ENCODE results near the gene SMIM14.
"Not testable (repeated sequence)": the region's sequence is repeated elsewhere in the genome, so short reads cannot be mapped to it uniquely, and the experiment has no call there.

SMIM14 gene

DNA sequence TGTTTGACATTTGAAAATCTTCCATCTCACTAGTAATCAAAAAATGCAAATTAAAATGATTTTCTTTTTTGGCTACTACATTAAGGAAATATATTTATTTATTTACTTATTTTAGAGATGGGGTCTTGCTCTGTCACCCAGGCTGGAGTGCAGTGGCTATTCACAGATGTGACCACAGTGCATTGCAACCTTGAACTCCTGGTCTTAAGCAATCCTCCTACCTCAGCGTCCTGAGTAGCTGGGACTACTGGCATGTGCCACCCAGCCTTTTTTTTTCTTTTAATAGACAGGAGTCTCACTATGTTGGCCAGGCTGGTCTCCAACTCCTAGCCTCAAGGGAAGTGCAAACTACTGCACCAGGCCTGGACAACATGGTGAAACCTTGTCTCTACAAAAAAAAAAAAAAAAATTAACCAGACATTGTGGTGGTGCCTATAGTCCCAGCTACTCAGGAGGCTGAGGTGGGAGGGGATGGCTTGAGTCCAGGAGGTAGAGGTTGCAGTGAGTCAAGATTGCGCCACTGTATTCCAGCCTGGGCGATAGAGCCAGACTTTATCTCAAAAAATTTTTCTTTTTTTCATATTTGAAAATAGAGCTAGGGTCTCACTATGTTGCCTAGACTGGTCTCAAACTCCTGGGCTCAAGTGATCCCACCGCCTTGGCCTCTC, 4.4 kb upstream of the SMIM14 start:
- no peak for DNase-seq

DNA sequence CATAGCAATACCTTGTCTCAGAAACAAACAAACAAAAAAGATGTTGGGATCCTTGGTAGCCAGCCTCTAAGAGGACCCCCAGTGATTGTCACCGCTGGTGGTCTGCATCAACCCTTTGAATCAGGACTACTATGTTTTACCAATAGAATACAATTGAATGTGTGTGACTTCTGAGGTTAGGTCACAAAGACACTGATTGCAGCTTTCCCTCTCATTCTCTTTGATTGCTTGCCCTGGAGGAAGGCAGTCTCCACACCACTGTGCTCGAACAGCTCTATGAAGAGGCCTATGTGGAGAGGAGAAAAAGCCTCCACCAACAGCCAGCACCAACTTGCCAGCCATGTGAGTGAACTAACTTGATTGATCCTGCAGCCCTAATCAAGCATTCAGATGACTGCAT, 2.8 kb upstream of the SMIM14 start:
- no peak for DNase-seq

DNA sequence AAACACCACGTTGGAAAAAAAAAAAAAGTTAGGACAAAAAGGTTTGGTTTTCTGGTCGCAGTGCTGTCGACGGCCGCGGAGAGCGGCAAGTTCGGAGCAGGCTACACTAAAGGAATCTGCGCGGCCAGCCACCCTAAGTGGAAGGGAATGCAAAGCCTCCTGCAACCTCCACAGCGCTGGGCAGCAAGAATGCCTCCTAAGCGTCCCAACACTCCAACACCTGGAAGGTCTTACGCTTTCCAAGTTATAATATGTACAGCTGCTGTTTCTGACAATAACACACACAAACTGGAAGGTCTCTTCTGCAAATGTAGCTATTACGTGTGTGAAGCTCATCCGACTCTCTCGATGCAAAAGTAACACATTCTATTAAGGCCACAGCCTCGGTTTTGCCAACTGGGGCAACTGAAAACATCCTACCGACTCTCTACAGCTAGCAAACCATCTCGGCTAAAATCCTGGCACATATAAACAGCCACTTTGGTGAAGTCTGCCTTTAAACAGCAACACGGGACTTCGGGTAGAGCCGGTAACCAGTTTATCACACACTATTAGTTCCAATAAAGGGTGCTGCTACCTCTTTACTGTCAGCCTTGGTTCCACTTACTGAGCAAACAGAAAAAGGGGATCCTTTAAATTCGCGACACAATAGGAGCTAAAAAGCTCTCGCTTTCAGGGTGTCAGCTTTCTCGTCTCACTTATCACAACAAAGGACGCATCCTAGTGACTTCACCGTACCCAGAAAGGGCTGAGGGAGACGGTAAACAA, 895 bp downstream of the SMIM14 start:
- peak; percentile 88 for DNase-seq

DNA sequence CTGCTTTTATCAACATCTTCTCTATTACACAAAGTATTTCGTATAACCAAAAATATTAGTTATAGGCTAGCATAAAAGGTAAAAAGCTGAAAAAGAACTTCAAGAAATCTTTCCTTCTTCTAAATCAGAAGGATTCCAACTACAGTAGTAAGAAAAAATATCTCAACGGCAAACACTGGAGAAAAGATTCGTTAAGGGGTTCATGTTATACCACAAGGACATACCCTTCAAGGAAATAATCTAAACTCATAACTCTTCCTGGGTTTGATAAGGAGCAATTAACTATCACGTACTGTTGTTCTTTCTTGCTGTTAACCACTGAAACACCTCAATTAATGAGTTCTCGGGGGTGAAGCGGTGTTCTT, 1.5 kb downstream of the SMIM14 start:
- DNase-seq: no peak

DNA sequence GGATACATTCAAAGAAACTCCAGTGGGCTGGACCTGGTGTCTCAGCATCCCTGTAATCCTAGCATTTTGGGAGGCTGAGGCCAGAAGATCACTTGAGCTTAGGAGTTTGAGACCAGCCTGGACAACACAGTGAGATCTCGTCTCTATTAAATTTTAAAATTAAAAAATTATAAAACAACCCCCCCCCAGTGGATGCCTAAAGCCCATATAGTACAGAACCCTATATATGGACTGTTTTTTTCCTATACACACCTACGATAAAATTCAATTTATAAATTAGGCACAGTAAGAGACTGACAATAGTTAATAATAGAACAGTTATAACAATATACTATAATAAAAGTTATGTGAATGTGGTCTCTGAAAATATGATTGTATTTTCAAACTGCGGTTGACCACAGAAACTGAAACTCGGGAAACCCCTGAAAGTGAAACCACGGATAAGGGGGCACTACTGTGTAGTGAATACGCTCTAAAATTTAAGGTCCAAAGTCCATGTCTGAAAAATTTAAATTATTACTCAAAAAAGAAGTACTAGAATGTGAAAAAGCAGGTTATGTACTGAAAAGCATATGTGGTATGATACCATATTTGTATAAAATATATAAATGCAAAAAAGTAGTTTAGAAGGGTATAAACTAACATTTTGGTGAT, 2.0 kb downstream of the SMIM14 start:
- DNase-seq: peak; percentile 20

DNA sequence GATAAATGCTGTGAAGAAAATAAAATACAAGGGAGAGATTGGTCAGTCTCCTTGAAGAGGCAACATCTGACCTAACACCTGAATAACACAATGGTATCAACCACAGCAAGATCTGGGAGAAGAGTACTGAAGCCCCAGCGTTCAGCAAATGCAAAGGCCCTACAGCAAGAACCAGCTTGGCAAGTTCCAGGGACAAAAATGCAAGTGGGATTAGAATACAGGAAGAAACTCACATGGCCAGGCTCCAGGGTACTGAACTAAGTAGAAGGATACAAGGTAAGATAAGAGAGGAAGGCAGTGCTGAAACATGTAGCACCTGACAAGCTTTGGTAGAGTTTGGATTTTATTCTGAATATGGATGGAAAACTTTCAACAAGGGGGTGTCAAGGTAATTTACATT, 3.6 kb downstream of the SMIM14 start:
- DNase-seq: no peak

DNA sequence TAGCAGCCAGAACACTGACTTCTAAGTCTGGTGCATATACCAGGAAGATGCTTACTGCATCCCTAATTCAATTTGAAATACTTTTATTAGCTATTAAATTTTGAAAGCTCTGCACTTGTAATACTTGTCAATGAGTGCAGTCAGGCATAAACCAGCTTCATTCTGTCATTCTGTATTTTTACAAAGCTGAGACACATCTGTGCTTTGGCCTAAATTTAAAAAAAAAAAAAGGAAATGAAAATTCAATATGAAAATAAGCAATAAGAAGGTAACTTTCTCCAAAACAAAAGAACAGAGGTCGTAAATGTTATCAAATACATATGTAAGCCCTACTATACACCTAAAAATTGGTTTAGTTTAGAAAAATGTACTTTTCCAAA, 7.0 kb downstream of the SMIM14 start:
- DNase-seq: no peak

DNA sequence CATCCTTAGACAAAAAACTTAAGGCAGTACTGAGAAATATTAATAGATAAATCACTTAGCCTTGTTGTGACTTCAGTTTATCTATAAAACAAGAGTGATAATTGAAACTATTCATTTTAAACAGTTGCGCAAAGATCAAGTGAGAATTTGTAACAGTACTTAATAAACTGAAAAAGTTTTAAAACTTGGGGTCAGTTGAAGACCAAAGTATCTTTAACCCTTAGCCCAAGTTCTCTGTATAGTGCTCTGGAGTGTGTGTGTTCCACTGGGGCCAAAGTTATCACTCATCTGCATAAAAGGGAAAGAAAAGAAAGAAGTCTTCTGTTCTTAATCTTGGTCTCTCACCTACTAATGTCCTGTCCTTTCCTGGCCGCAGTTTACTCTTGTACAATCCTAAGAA, 11.3 kb downstream of the SMIM14 start:
- DNase-seq: no peak

DNA sequence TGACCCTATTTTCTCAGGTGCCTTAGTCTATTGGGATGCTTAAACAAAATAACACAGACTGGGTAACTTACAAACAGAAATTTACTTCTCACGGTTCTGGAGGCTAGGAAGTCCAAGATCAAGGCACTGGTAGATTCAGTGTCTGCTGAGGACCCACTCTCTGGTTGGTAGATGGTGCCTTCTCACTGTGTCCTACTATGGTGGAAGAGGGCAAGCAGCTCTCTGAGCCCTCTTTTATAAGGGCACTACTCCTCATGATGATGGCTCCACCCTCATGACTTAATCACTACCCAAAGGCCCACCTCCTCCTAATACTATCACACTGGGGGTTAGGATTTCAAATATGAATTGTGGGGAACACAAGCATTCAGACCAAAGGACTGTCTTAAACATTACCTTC, 11.8 kb downstream of the SMIM14 start:
- DNase-seq: no peak

DNA sequence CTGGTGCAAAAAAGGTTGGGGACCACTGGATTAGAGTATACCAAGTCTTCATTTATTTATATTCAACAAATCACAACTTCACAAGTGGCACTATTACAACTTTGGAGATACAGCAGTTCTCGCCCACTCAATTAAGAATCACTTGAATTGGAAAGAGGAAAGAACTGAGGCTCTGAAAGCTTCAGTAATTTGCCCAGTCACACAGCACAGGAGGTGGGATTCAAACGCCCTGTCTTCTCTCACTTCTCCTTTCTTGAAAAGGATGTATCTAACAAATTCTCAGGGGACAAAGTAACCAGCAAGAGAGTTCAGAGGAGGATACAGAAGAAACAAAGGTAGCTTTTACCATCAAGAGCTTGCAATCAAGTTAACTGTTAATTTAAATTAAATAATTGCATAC, 12.4 kb downstream of the SMIM14 start:
- no peak for DNase-seq

DNA sequence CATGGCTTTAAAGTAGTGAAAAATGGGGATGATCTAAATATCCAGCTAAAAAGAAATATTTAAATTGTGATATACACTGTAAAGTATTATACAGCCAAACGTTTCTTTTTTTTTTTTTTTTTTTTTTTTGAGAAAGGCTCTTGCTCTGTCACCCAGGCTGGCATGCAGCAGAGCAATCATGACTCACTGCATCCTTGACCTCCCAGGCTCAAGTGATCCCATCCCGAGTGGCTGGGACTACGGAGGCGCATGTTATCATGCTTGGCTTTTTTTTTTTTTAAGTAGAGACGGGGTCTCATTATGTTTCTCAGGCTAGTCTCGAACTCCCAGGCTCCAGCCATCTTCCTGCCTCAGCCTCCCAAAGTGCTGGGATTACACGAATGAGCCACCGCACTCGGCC, 17.1 kb downstream of the SMIM14 start:
- no peak for DNase-seq

DNA sequence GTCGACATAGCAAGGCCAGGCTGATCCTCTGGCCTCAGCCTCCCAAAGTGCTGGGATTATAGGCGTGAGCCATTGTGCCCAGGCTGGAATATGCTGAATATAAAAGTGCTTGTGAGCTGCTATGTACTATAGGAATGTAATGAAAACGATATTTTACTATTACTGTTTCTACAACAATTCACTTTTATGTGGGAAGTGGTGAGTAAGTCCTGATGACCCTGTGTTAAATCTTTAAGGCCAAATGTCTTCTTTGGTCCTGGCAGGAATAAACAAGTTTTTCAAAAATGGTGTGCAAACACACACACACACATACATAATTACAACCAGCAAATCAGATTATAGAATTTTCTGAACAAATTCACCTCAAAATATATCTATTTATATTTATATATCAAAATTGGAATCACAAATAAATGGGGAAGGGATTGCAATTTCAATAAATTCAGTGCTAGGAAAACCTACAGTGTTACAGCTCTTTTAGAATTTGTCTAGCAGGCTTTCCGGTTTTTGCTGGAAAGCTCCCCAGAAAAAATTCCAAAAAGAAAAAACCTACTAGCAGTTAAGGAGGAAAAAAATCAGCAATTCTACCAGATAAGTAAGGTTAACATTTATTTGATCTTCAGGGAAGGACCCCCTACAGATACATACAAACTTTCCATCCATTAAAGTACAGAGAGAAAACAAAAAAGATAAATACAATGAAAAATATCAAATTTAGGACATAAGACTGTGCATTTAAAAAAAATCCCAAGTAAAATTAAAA, 17.9 kb downstream of the SMIM14 start:
- DNase-seq: no peak

DNA sequence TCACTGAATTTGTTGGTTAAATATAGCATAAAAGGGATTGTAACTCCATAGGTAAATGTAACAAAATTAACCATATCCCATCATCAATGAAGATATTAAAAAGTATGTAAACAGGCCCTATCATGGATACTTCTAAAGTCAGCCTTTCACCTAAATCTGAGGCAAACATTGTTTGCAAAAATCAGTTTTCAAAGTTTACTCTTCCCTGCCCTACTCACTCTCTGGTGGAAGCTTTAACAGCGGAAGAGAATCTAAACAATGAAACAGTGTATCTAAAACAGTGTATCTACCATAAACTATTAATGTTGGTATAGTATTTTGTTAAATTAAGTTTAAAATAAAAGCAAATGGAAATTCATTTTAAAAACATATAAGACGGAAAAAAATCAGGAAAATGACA, 21.1 kb downstream of the SMIM14 start:
- no peak for DNase-seq

DNA sequence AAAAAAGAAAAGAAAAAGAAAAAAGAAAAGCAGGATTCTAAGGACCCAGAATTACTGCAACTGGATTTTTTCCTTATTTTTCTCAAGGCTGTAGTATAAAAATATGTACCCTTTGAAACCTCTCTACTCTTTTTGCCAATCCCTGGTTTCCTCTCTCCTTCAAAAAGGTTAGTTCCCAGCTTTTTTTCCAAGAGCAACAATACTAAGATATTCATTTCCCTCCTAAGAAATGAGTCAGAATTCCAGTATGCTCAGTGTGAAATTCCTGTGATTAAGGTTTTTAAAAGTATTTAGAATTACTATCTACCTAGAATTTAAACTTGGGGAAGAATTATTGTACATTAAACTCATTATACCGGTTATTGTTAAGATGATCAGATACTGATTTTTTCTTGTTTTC, 22.0 kb downstream of the SMIM14 start:
- no peak for DNase-seq

DNA sequence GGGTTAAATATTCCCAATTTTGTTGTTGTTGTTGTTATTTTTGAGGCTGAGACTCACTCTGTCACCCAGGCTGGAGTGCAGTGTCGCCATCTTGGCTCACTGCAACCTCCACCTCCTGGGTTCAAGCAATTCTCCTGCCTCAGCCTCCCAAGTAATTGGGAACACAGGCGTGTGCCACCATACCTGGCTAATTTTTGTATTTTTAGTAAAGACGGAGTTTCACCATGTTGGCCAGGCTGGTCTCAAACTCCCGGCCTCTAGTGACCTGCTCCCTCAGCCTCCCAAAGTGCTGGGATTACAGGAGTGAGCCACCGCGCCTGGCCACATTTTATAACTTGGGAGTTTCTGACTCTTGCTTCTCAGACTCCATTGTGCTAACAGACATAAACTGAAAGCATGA, 22.6 kb downstream of the SMIM14 start:
- not testable (repeated sequence) for DNase-seq

DNA sequence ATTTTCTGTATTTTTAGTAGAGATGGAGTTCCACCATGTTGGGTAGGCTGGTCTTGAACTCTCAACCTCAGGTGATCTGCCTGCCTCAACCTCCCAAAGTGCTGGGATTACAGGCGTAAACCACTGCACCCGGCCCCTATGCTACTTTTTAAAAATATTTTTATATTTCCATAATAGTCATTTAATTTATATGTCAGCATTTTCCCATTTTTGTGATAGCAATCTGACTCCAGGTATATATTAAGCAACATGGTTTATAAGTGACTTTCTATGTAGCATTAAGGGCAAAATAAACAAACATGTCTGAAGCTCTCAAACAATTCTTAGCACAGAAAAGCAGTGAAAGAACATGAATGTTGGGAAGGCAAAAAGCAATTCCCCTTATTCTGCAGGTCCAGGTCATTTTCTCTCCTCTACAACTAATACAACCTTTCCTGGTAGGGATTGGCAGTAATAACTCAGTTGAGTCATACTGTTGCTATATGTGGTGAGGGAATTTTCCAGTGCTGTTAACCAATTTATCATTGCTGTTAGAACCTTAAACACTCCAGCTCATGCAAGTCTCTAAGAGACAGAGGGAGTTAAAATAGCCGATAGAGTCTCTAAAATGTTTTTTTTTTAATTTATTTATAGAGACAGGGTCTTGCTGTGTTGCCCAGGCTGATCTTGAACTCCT, 24.0 kb downstream of the SMIM14 start:
- DNase-seq: no peak

DNA sequence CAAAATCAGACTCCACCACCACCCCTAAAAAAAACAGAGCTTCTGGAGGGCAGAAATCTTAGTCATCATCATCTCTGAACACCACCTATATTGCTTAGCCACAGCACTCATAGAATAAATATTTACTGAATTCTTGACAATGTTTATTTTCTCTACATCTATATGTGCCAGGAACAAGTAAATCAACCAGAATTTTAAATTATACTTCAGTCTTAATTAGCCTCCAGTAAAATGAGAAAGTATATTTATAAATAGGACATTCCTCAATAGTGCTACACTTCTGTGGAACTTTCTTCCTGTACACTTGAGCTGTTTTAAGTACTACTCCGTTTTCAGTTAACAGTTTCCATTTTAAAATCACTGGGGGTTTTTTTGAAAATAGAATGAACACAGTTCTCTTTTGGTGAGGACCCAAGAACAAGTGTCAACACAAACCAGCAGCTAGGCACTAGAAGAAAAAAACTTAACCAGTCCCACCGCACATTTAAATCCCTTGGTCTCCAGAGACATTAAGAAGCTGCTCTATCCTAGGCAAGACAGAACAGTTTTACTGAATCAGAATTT, 25.5 kb downstream of the SMIM14 start:
- no peak for DNase-seq

DNA sequence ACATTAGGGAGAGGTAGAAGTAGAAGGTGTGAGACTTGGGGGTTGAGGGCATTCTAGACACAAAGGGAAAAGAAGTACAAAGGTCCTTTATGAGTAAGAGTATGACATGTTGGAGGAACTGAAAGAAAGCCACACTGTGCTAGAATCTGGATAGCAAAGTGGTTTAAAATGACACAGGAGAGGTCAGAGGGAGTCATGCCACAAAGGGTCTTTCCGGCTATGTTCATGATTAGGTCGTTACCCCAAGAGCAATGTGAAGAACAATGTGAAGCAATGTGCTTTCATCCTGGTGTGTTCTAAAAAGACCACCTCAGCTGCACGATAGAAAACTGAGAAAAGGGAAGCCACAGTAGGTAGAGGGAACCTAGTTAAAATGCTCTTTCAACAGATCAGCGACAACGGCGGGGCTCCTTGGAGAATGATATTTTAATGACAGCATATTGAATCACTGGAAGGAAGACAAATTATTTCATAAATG, 29.2 kb downstream of the SMIM14 start:
- no peak for DNase-seq

DNA sequence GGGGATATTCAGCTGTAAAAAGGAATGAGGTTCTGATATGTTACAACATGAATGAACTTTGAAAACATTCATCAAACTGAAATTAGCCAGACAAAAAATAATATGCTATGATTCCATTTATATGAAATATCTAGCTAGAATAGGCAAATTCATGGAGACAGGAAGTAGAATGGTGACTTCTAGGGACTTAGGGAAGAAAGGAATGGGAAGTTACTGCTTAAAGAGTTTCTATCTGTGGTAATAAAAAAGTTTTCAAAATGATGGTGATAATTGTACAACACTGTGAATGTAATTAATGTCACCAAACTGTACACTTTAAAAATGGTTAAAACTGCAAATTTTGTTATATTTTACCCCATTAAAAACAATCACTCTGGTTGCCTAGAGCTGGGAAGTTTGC, 30.2 kb downstream of the SMIM14 start:
- no peak for DNase-seq

DNA sequence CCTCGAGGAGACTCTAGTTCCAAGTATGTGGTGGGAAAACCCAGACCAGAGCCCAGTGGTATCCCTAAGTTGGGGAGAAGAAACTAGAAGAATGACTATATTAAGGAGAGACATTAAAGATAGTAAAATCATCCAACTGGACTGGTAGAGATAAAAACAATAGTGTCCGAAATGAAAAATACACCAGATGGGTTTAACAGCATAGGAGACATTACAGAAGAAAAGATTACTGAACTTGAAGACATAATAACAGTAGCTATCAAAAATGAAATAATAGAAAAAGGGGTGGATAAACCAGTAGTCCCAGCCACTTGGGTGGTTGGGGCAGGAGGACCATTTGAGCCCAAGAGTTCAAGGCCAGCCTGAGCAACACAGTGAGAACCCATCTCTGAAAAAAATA, 31.9 kb downstream of the SMIM14 start:
- no peak for DNase-seq

DNA sequence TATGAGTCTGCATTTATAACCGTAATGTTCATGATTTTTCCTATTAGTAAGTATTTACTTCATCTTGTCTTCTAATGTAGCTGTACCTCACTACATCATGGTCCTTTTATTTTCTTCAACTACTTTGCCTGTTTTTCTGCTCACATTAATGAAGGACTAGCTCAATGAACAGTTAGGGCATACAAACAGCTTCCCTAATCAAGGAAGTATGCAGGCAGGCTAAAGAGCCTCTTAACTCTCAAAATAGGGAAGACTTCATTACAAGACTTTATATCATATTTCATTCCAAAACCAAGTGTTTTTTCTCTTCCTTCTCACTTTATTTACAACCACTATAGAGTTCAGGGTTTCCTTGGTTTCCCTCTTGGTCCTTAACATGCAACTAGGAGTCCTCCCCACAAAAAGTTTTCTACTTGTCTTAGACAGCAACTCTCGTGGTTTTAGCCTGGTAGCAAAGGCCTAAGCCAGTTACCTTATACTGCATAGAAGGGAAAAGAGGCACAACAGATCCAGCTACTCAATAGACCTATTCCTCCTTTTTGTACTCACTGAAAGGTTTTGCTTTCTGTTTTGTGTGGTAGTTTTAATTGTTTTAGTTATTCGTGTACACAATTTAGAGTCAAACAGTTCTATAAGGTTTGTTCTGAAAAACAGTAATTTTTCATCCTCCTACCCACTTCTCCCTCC, 40.8 kb downstream of the SMIM14 start:
- no peak for DNase-seq

DNA sequence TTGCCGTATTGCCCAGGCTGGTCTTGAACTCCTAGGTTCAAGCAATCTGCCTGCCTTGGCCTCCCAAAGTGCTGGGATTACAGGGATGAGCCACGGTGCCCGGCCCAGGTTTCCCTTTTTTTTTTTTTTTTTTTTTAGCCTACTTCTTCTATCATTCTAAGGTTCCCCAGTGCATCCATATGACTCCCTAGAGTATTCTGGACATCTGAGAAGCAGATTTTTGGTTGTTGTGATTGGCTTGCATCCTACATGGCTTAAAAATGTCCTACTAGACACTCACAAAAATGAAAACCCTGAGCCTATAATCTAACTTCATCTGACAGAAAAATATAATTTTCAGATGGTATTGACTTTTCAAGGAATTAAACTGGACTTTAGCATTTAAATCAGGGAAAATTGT, 41.7 kb downstream of the SMIM14 start:
- no peak for DNase-seq

Data from eye (tissue), 1 donor.